GM12878 (cell line): ENCODE data around the gene PARP16. TPM values are rescaled to one million over a fixed set of nuclear protein-coding genes. Genes with fewer than 3 reads are reported as not detected.

ENCODE experiments used
- ATAC-seq: fragments of 200-7000 bp; cut with Tn5 transposase; 3 replicates; pipeline ENCODE4 v1.9.1; 2020; ENCODE audit warnings: mild to moderate bottlenecking, moderate library complexity
- BruUV-seq: library from RNA; stranded (reverse); fragments of 400-500 nt; replicated peaks from 2 replicates; lab custom pipeline; 2021; lab: Mats Ljungman, UMichigan
- CTCF ChIA-PET: fragments of 300-600 bp; sonication (Branson Sonifier 250); formaldehyde crosslinking; extraction: SDS; loops from one replicate; lab custom pipeline; 2021; ENCODE audit warnings: inconsistent platforms; lab: Yijun Ruan, JAX
- POLR2A ChIA-PET: fragments of 350-600 bp; formaldehyde crosslinking; extraction: SDS; loops from one replicate; lab custom pipeline; 2021; ENCODE audit warnings: inconsistent platforms; lab: Charles Lee
- RAD21 ChIA-PET: fragments of 300-600 bp; sonication (Branson Sonifier 250); formaldehyde crosslinking; loops from one replicate; lab custom pipeline; 2023; ENCODE audit warnings: antibody characterized with exemption; ENCODE audit not compliant: unreplicated experiment; lab: Charles Lee
- SMC1A ChIA-PET: fragments of 300-600 bp; sonication (Branson Sonifier 250); formaldehyde crosslinking; loops from one replicate; lab custom pipeline; 2023; ENCODE audit not compliant: unreplicated experiment, uncharacterized antibody; lab: Charles Lee
- DNase-seq: peaks from one replicate; pipeline ENCODE4 v3.0.0-alpha.2; 2011; ENCODE audit warnings: low read depth, low spot score
- FAIRE-seq: peaks from 3 replicates; lab custom pipeline; 2011; peaks lifted over from hg19 to GRCh38; lab: Jason Lieb, UNC
- H2AFZ ChIP-seq: 2 replicates; pipeline ENCODE4 v1.6.0; 2011; ENCODE audit warnings: low read depth, low read length, control low read depth; ENCODE audit not compliant: control insufficient read depth
- H3K27ac ChIP-seq: 2 replicates; pipeline ENCODE4 v1.5.1; 2011; ENCODE audit warnings: control low read depth; ENCODE audit not compliant: control insufficient read depth, insufficient read depth
- H3K27me3 ChIP-seq, 2 experiments: replicated peaks in 1 of 2; 2 replicates each; pipeline versions ENCODE4 v1.6.0 to v1.6.1; 2011; ENCODE audit warnings: low read length in 1 of 2; ENCODE audit not compliant: control insufficient read depth in 2 of 2, insufficient read depth in 2 of 2
- H3K36me3 ChIP-seq, 2 experiments: 2 replicates each; pipeline ENCODE4 v1.5.1; 2011; ENCODE audit warnings: low read length in 1 of 2; ENCODE audit not compliant: control insufficient read depth in 2 of 2, insufficient read depth in 2 of 2
- H3K4me1 ChIP-seq: 2 replicates; pipeline ENCODE4 v1.6.1; 2011; ENCODE audit warnings: mild to moderate bottlenecking, low read length, moderate library complexity, mixed read lengths; ENCODE audit not compliant: control insufficient read depth, insufficient read depth
- H3K4me2 ChIP-seq: 2 replicates; pipeline ENCODE4 v1.6.0; 2011; ENCODE audit warnings: control low read depth; ENCODE audit not compliant: control insufficient read depth, insufficient read depth
- H3K4me3 ChIP-seq: fragments of 200-600 bp; sonication (generic); 2 replicates; pipeline ENCODE4 v1.5.1; 2016
- H3K79me2 ChIP-seq: 2 replicates; pipeline ENCODE4 v1.6.0; 2011; ENCODE audit warnings: low read length; ENCODE audit not compliant: control insufficient read depth, insufficient read depth
- H3K9ac ChIP-seq: 2 replicates; pipeline ENCODE4 v1.8.0; 2011; ENCODE audit warnings: low read length, control low read depth, mixed read lengths; ENCODE audit not compliant: control insufficient read depth, insufficient read depth
- H3K9me3 ChIP-seq: replicated peaks from 3 replicates; pipeline ENCODE4 v1.5.1; 2011; ENCODE audit warnings: mild to moderate bottlenecking, low read length; ENCODE audit not compliant: control insufficient read depth, insufficient read depth
- H4K20me1 ChIP-seq: 2 replicates; pipeline ENCODE4 v1.6.0; 2011; ENCODE audit not compliant: control insufficient read depth, insufficient read depth
- CHD4 ChIP-seq: fragments of 200-600 bp; sonication (generic); IDR thresholded peaks from 2 replicates; pipeline ENCODE4 v1.6.1; 2016; ENCODE audit warnings: mild to moderate bottlenecking
- EZH2 ChIP-seq: IDR thresholded peaks from 2 replicates; pipeline ENCODE4 v1.6.1; 2012; ENCODE audit warnings: low read depth, mild to moderate bottlenecking, control low read depth, inconsistent platforms, low read length, borderline replicate concordance; ENCODE audit not compliant: control insufficient read depth
- FOXK2 ChIP-seq: fragments of 450-650 bp; IDR thresholded peaks from 2 replicates; pipeline ENCODE4 v1.6.1; 2017; ENCODE audit warnings: mild to moderate bottlenecking, moderate library complexity
- HCFC1 ChIP-seq: fragments of 150-350 bp; IDR thresholded peaks from 2 replicates; pipeline ENCODE4 v1.6.1; 2014; ENCODE audit warnings: low read length
- JUND ChIP-seq: IDR thresholded peaks from 2 replicates; pipeline ENCODE4 v1.6.1; 2012; ENCODE audit warnings: low read depth, mild to moderate bottlenecking, low read length, improper control_type of control experiment, moderate library complexity
- KLF5 ChIP-seq: fragments of 450-650 bp; IDR thresholded peaks from 2 replicates; pipeline ENCODE4 v1.6.1; 2014; ENCODE audit warnings: mild to moderate bottlenecking; ENCODE audit not compliant: partially characterized antibody
- POLR2A ChIP-seq: IDR thresholded peaks from 2 replicates; pipeline ENCODE4 v1.6.1; 2011; ENCODE audit warnings: low read depth, mild to moderate bottlenecking, low read length
- RAD21 ChIP-seq: IDR thresholded peaks from 2 replicates; pipeline ENCODE4 v1.6.1; 2011; ENCODE audit warnings: mild to moderate bottlenecking, low read depth, low read length, moderate library complexity; ENCODE audit not compliant: insufficient read depth
- RB1 ChIP-seq: fragments of 450-650 bp; formaldehyde crosslinking; IDR thresholded peaks from 2 replicates; pipeline ENCODE4 v1.6.1; 2017; ENCODE audit warnings: mild to moderate bottlenecking, borderline replicate concordance
- RBBP5 ChIP-seq: fragments of 200-600 bp; sonication (generic); conservative IDR thresholded peaks from 2 replicates; pipeline ENCODE4 v1.6.1; 2016
- TCF3 ChIP-seq: IDR thresholded peaks from 2 replicates; pipeline ENCODE4 v1.6.1; 2012; ENCODE audit warnings: low read depth, mild to moderate bottlenecking, low read length, borderline replicate concordance; ENCODE audit not compliant: insufficient read depth
- ZNF274 ChIP-seq: IDR thresholded peaks from one replicate; pipeline ENCODE4 v1.8.0; 2011; ENCODE audit not compliant: insufficient read length, insufficient read depth
- WGBS: methylation state at CpG from one replicate; pipeline ENCODE4 v1.1.6; 2016; ENCODE audit warnings: low lambda C conversion rate; ENCODE audit not compliant: insufficient replicate concordance, insufficient coverage; ENCODE audit errors: missing lambda C conversion rate; 5-methylcytosine and 5-hydroxymethylcytosine counted together
- in situ Hi-C: fragments of 300-500 bp; cut with MboI; formaldehyde crosslinking; loops from 9 replicates; pipeline ENCODE4 v1.14.3; 2018; ENCODE audit warnings: mixed read lengths
- intact Hi-C: fragments of 100-400 bp; cut with micrococcal nuclease; formaldehyde crosslinking; loops from one replicate; pipeline ENCODE4 v1.14.2; 2022; ENCODE audit not compliant: unreplicated experiment
- polyA plus RNA-seq, 11 experiments: library from polyadenylated mRNA; depleted of rRNA in 4 of 11; unstranded in 6 of 11; stranded (reverse) in 5 of 11; fragments of >200 nt; fragmentation: Nextera tagmentation in 4 of 11; fragmentation: Illumina TruSeq in 1 of 11; extraction: Ambion mirVana in 4 of 11; extraction: Trizol in 1 of 11; gene quantifications; 1 replicate in 1 of 11; 2 replicates in 10 of 11; pipeline versions ENCODE4 v1.2.1 to v1.2.3, GENCODE V29; 2011 to 2016; ENCODE audit warnings: inconsistent platforms in 2 of 11, missing spikeins in 2 of 11, low read depth in 1 of 11
- total RNA-seq, 4 experiments: library from RNA; depleted of rRNA in 3 of 4; stranded (reverse); fragments of >200 nt in 3 of 4; fragmentation: Illumina TruSeq in 1 of 4; extraction: Trizol in 1 of 4; gene quantifications; 2 replicates each; pipeline versions ENCODE4 v1.2.1 to v1.2.3, GENCODE V29; 2013 to 2021
- TF ChIP-seq, protein P1 (sequence below): fragments of 450-650 bp; IDR thresholded peaks from 2 replicates; pipeline ENCODE4 v1.6.1; 2016; ENCODE audit warnings: mild to moderate bottlenecking, moderate library complexity, borderline replicate concordance
- TF ChIP-seq, protein P2 (sequence below): fragments of 450-650 bp; IDR thresholded peaks from 2 replicates; pipeline ENCODE4 v1.6.1; 2014; ENCODE audit warnings: mild to moderate bottlenecking

Gene PARP16
- total and polyA plus RNA-seq, 10 of the 15 experiments (the other 5 are each of a cell fraction or from before 2014, with no cell fraction given), result 4.9 to 15.7 (median 9.9) TPM

DNA sequence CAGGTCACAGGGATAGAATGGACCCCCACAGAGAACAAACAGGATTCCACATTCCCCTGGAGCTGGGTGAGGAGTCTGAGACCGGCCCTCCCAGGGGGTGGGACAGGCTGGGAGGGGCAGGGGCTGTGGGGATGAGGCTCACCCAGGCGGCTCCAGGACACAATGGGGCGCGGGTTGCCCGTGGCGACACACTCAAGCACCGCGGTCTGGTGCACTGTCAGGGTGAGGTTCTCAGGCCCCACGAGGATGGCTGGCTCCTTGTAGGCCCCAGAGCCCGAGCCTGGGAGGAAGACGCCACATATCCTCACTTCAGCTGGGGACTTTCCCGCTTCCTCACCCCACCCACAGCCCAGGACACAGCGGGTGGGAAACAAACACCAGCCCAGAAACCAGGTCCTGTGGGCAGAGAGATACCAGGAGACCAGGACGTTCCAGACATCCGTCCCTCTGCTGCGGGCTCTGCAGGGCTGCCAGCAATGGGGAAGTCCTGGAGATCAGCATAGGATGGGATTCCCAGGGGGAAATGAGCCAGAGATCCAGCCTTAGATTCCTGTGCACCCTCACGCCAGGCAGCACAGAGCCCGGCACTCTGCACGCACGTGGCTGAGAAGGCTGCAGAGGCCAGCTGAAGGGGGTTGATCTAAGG lies 48.0 kb upstream of the PARP16 start:
- BruUV-seq, result no TSS peak
- RAD21 ChIA-PET, result no interaction called here
- no peaks in the 10 kb centered on the region for H3K9me3 ChIP-seq
- intact Hi-C loops, result no loop called here
- FAIRE-seq (no peak), DNase-seq (no peak), ATAC-seq (no peak)
- in situ Hi-C loops, result no loop called here
- no peak overlapping the region for H3K4me3 ChIP-seq
- SMC1A ChIA-PET, result no interaction called here
- no peak overlapping the region for H2AFZ ChIP-seq
- no peaks in the 10 kb centered on the region for H3K79me2 ChIP-seq
- peaks cover 6% of the 10 kb centered on the region for H3K4me1 ChIP-seq
- CTCF ChIA-PET, result interaction anchor here (1.3 kb wide), 1 partner anchor 51 kb away, joined by 3 read pairs; no protein-coding TSS in a partner anchor
- TF ChIP-seq, protein P1, sequence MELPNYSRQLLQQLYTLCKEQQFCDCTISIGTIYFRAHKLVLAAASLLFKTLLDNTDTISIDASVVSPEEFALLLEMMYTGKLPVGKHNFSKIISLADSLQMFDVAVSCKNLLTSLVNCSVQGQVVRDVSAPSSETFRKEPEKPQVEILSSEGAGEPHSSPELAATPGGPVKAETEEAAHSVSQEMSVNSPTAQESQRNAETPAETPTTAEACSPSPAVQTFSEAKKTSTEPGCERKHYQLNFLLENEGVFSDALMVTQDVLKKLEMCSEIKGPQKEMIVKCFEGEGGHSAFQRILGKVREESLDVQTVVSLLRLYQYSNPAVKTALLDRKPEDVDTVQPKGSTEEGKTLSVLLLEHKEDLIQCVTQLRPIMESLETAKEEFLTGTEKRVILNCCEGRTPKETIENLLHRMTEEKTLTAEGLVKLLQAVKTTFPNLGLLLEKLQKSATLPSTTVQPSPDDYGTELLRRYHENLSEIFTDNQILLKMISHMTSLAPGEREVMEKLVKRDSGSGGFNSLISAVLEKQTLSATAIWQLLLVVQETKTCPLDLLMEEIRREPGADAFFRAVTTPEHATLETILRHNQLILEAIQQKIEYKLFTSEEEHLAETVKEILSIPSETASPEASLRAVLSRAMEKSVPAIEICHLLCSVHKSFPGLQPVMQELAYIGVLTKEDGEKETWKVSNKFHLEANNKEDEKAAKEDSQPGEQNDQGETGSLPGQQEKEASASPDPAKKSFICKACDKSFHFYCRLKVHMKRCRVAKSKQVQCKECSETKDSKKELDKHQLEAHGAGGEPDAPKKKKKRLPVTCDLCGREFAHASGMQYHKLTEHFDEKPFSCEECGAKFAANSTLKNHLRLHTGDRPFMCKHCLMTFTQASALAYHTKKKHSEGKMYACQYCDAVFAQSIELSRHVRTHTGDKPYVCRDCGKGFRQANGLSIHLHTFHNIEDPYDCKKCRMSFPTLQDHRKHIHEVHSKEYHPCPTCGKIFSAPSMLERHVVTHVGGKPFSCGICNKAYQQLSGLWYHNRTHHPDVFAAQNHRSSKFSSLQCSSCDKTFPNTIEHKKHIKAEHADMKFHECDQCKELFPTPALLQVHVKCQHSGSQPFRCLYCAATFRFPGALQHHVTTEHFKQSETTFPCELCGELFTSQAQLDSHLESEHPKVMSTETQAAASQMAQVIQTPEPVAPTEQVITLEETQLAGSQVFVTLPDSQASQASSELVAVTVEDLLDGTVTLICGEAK, result no peak
- TF ChIP-seq FOXK2 (no peak), TCF3 (no peak), CHD4 (no peak), KLF5 (no peak), HCFC1 (no peak), EZH2 (no peak), JUND (no peak), POLR2A (no peak), RBBP5 (no peak), ZNF274 (no peak), RB1 (no peak), RAD21 (no peak)
- TF ChIP-seq, protein P2, sequence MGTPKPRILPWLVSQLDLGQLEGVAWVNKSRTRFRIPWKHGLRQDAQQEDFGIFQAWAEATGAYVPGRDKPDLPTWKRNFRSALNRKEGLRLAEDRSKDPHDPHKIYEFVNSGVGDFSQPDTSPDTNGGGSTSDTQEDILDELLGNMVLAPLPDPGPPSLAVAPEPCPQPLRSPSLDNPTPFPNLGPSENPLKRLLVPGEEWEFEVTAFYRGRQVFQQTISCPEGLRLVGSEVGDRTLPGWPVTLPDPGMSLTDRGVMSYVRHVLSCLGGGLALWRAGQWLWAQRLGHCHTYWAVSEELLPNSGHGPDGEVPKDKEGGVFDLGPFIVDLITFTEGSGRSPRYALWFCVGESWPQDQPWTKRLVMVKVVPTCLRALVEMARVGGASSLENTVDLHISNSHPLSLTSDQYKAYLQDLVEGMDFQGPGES, result no peak
- H3K27me3 ChIP-seq, result no peaks in the 10 kb centered on the region
- POLR2A ChIA-PET, result no interaction called here
- no peaks in the 10 kb centered on the region for H3K36me3 ChIP-seq
- no peak overlapping the region for H3K9ac ChIP-seq
- H3K4me2 ChIP-seq, result no peak overlapping the region
- no peaks in the 10 kb centered on the region for H4K20me1 ChIP-seq
- no peak overlapping the region for H3K27ac ChIP-seq
- WGBS, result 26% methylated on average over 20 of the region's 20 CpGs
